ENCODE data around the gene PTPRG.

GRCh38 chr3:62096521-62096920 lies 535.1 kb downstream of the PTPRG start:
- TF ChIP-seq POLR2A (IDR thresholded peaks at IDR 0.05; ENCODE audit: low read depth) (no peak), CTCF (IDR thresholded peaks at IDR 0.05) (no peak)

Data from esophagus muscularis mucosa (tissue), 3 donors.